Cardiac fibroblast (primary cell): ENCODE results near the gene CCDC112.

Source experiments
- DNase-seq, 2 donors: peaks; one replicate each; pipeline versions ENCODE4 v3.0.0 to v3.0.0-alpha.2; 2010; ENCODE audit warnings: low read depth in 2 of 2
- H3K4me3 ChIP-seq, 2 donors: replicated peaks in 1 of 2; 1 replicate in 1 of 2; 2 replicates in 1 of 2; pipeline ENCODE4 v1.5.1; 2011; ENCODE audit warnings: low read depth in 2 of 2, low read length in 2 of 2, mild to moderate bottlenecking in 2 of 2, moderate library complexity in 1 of 2
- TF ChIP-seq, protein P1 (sequence below): IDR thresholded peaks from one replicate; pipeline ENCODE4 v1.5.1; 2011; ENCODE audit warnings: low read depth, mild to moderate bottlenecking, low read length, inconsistent platforms

Gene CCDC112

GRCh38 chr5:115229606-115230005 is 66.8 kb downstream of the CCDC112 start:
- no peak for DNase-seq
- TF ChIP-seq, protein P1, sequence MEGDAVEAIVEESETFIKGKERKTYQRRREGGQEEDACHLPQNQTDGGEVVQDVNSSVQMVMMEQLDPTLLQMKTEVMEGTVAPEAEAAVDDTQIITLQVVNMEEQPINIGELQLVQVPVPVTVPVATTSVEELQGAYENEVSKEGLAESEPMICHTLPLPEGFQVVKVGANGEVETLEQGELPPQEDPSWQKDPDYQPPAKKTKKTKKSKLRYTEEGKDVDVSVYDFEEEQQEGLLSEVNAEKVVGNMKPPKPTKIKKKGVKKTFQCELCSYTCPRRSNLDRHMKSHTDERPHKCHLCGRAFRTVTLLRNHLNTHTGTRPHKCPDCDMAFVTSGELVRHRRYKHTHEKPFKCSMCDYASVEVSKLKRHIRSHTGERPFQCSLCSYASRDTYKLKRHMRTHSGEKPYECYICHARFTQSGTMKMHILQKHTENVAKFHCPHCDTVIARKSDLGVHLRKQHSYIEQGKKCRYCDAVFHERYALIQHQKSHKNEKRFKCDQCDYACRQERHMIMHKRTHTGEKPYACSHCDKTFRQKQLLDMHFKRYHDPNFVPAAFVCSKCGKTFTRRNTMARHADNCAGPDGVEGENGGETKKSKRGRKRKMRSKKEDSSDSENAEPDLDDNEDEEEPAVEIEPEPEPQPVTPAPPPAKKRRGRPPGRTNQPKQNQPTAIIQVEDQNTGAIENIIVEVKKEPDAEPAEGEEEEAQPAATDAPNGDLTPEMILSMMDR, result no peak
- no peak overlapping the region for H3K4me3 ChIP-seq

- no peak overlapping the region for H3K4me3 ChIP-seq
- TF ChIP-seq, protein P1, result no peak
- DNase-seq, result no peak
Measured at GRCh38 chr5:115227281-115227680, 69.2 kb downstream of the CCDC112 start.
